Measurements from ENCODE around the gene LIMS2. TPM values are rescaled to one million over a fixed set of nuclear protein-coding genes. Genes with fewer than 3 reads are reported as not detected.

The LIMS2 gene
- total RNA-seq, 4 donors from 2014 or later, result 5.3 to 15.5 (median 9.9) TPM

DNA sequence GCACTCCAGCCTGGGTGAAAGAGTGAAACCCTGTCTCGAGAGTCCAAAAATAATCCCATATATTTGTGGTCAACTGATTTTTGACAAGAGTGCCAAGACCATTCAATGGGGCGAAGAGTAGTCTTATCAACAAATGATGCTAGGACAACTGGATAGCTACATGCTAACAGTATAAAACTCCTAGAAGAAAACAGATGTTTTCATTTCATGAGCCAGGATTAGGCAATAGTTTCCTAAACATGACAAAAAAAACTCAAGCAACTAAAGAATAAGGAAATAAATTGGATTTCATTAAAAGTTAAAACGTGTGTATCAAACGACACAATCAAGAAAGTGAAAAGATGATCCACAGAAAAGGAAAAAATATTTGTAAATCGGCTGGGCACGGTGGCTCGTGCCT, 6.3 kb downstream of the LIMS2 start:
- Histone ChIP-seq H3K4me1 (no peaks in the 10 kb centered on the region), H3K4me3 (no peak overlapping the region), H3K9me3 (no peaks in the 10 kb centered on the region), H3K36me3 (no peaks in the 10 kb centered on the region), H3K27me3 (no peaks in the 10 kb centered on the region), H3K27ac (peak overlapping the region in 3 of 4 donors; percentile 7 to 41 (median 8))
- intact Hi-C loops (cut with DNase I; ENCODE audit: low total_unique reads), result no loop called here
- TF ChIP-seq POLR2A (IDR thresholded peaks at IDR 0.05), result no peak
- TF ChIP-seq, protein P1, sequence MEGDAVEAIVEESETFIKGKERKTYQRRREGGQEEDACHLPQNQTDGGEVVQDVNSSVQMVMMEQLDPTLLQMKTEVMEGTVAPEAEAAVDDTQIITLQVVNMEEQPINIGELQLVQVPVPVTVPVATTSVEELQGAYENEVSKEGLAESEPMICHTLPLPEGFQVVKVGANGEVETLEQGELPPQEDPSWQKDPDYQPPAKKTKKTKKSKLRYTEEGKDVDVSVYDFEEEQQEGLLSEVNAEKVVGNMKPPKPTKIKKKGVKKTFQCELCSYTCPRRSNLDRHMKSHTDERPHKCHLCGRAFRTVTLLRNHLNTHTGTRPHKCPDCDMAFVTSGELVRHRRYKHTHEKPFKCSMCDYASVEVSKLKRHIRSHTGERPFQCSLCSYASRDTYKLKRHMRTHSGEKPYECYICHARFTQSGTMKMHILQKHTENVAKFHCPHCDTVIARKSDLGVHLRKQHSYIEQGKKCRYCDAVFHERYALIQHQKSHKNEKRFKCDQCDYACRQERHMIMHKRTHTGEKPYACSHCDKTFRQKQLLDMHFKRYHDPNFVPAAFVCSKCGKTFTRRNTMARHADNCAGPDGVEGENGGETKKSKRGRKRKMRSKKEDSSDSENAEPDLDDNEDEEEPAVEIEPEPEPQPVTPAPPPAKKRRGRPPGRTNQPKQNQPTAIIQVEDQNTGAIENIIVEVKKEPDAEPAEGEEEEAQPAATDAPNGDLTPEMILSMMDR (IDR thresholded peaks at IDR 0.05 in 4 of 5, conservative IDR thresholded peaks at IDR 0.05 in 1 of 5), result no peak
- in situ Hi-C loops (cut with MboI; ENCODE audit: low sequenced_read_pairs in 4 of 4), result no loop called here
- no peak for DNase-seq
- ATAC-seq, result no peak

DNA sequence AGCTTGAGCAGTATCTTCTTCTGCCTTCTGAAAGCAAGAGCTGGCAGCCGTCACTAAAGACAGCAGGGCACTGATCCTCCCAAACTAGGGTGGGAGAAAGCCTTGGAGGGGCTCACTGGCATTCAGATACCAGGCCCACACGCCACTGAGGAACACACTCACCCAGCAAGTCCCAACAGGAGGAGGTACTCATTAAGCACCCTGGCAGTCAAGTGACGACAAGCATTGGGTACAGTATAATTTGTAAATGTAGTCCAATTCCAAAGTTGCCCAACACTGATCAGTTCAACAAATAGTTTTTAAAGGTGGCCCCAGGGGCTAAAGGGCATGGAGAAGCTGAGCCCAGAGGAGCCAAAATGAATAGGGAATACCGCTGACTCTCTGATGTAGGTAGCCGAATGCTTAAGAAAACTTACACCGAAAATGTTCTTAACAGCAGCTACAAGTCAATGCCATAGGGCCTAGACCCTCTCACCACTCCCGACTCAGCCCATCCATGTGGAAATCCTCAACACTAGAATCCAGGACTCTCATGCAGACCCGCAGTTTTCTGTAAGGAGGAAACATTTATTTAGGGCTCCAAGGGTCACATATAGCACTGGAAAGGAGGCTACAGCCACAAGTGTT, 9.9 kb downstream of the LIMS2 start:
- no peaks in the 10 kb centered on the region for H3K36me3 ChIP-seq
- H3K4me1 ChIP-seq, result peaks cover 12 to 19% of the 10 kb centered on the region in 2 donors
- ATAC-seq, result no peak
- in situ Hi-C loops (cut with MboI; ENCODE audit: low sequenced_read_pairs in 4 of 4) (no loop called here), intact Hi-C loops (cut with DNase I; ENCODE audit: low total_unique reads) (no loop called here)
- TF ChIP-seq, protein P1 (IDR thresholded peaks at IDR 0.05 in 4 of 5, conservative IDR thresholded peaks at IDR 0.05 in 1 of 5), result no peak
- no peak for TF ChIP-seq POLR2A (IDR thresholded peaks at IDR 0.05)
- no peak for DNase-seq
- peak overlapping the region; percentile 35 to 76 (median 70) for H3K27ac ChIP-seq
- no peaks in the 10 kb centered on the region for H3K27me3 ChIP-seq
- H3K9me3 ChIP-seq, result no peaks in the 10 kb centered on the region
- H3K4me3 ChIP-seq, result peak overlapping the region in 1 of 4 donors; percentile 53

DNA sequence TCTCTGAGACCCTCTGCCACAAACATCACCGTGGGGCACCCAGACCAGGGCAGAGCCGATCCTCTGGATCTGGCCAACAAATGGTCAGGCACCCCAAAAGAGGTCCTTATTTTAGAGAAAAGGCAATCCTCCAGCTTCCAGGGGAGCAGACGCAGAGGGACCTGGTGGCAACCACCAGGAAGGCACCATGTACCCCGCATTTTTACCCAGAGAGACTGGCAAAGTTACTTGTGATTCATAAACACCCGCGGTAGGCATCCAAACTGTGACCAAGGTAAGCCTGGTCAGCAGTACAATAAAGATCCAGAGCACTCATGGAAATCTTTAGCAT, 10.5 kb downstream of the LIMS2 start:
- DNase-seq (no peak), ATAC-seq (no peak)
- Histone ChIP-seq H3K36me3 (no peaks in the 10 kb centered on the region), H3K27ac (peak overlapping the region; percentile 35 to 76 (median 70)), H3K9me3 (no peaks in the 10 kb centered on the region), H3K27me3 (no peaks in the 10 kb centered on the region), H3K4me3 (peak overlapping the region; percentile 46 to 54 (median 54)), H3K4me1 (peaks cover 12 to 21% of the 10 kb centered on the region in 2 donors)
- intact Hi-C loops (cut with DNase I; ENCODE audit: low total_unique reads) (no loop called here), in situ Hi-C loops (cut with MboI; ENCODE audit: low sequenced_read_pairs in 4 of 4) (no loop called here)
- TF ChIP-seq POLR2A (IDR thresholded peaks at IDR 0.05), result no peak
- TF ChIP-seq, protein P1 (IDR thresholded peaks at IDR 0.05 in 4 of 5, conservative IDR thresholded peaks at IDR 0.05 in 1 of 5), result no peak

DNA sequence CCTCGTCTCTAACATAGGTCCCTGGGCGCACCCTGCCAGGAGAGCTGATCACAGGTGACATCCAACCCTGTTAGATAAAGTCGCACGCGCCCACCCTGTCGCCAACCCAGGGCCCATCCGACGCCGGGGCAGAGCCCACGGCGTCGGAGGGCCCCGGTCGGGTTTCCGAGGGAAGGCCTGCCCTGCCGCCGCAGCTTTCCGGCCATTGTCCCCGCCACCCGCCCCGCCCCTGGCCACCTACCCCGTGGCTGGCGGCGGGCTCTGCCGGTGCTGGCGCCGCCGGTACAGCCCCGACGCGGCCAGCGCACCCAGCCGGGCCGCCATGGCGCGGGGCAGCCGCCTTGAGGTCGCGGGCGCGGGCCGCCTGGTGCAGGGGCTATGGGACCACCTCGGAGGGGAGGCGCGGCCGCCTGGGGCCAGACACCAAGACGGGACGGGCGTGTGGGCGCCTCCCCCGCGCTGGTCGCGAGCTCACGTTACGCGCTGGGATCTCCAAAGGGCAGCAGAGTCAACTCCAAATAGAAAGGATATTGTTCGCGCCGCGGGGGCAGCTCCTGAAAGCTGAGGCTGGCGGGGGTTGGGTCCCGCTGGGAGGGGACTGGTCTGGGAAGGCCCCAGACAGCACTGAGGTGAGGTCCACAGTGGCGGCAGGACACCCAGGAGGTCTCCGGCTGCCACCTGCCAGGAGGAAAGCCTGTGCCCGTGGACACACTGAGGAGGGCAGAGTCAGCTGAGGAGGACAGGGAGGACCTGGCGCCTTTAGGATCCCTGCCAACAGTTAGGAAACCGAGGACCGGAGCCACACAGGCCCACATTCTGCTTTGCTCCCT, 11.1 kb downstream of the LIMS2 start:
- intact Hi-C loops (cut with DNase I; ENCODE audit: low total_unique reads), result no loop called here
- DNase-seq, result peak in 1 of 2 donors; percentile 1

More for the DNA sequence above, 11.1 kb downstream of the LIMS2 start:
- peak; percentile 22 to 29 for ATAC-seq
- in situ Hi-C loops (cut with MboI; ENCODE audit: low sequenced_read_pairs in 4 of 4), result no loop called here
- Histone ChIP-seq H3K27ac (peak overlapping the region; percentile 42 to 76 (median 70)), H3K27me3 (no peaks in the 10 kb centered on the region), H3K36me3 (no peaks in the 10 kb centered on the region), H3K4me3 (peak overlapping the region; percentile 46 to 54 (median 54)), H3K4me1 (peaks cover 12 to 25% of the 10 kb centered on the region in 2 donors), H3K9me3 (no peaks in the 10 kb centered on the region)
- TF ChIP-seq, protein P1 (IDR thresholded peaks at IDR 0.05 in 4 of 5, conservative IDR thresholded peaks at IDR 0.05 in 1 of 5), result no peak
- TF ChIP-seq POLR2A (IDR thresholded peaks at IDR 0.05), result peak in 1 of 2 donors; percentile 26

Data from gastrocnemius medialis (tissue), 4 donors.